ENCODE results near the gene RIOK3.

The RIOK3 gene

GRCh38 chr18:23412351-23412964 lies 40.6 kb upstream of the RIOK3 start:
- H3K9me3 ChIP-seq (ENCODE audit: insufficient read depth, low read length), result no peaks in the 10 kb centered on the region
- H3K9ac ChIP-seq (ENCODE audit: low read length), result no peak overlapping the region
- H3K4me1 ChIP-seq (ENCODE audit: low read length), result peaks cover 7% of the 10 kb centered on the region
- H3K4me3 ChIP-seq (ENCODE audit: low read length), result no peak overlapping the region
- H2AFZ ChIP-seq (ENCODE audit: low read depth, low read length), result no peak overlapping the region
- TF ChIP-seq CTCF (IDR thresholded peaks at IDR 0.05; ENCODE audit: low read depth, low read length) (no peak), EZH2phosphoT487 (IDR thresholded peaks at IDR 0.05; ENCODE audit: low read depth) (no peak)
- H4K20me1 ChIP-seq (ENCODE audit: insufficient read depth, low read length), result no peaks in the 10 kb centered on the region
- H3K36me3 ChIP-seq (replicated peaks; ENCODE audit: low read depth, low read length), result no peaks in the 10 kb centered on the region
- no peak overlapping the region for H3K27ac ChIP-seq (ENCODE audit: low read length)
- H3K79me2 ChIP-seq (ENCODE audit: low read length), result no peaks in the 10 kb centered on the region
- H3K27me3 ChIP-seq (ENCODE audit: low read depth, low read length), result no peaks in the 10 kb centered on the region
- no peak overlapping the region for H3K4me2 ChIP-seq (ENCODE audit: low read length)

GRCh38 chr18:23415515-23415914 lies 37.6 kb upstream of the RIOK3 start:
- no peaks in the 10 kb centered on the region for H3K36me3 ChIP-seq (replicated peaks; ENCODE audit: low read depth, low read length)
- H3K4me3 ChIP-seq (ENCODE audit: low read length), result no peak overlapping the region
- H2AFZ ChIP-seq (ENCODE audit: low read depth, low read length), result no peak overlapping the region
- no peaks in the 10 kb centered on the region for H4K20me1 ChIP-seq (ENCODE audit: insufficient read depth, low read length)
- H3K9me3 ChIP-seq (ENCODE audit: insufficient read depth, low read length), result no peaks in the 10 kb centered on the region
- H3K4me1 ChIP-seq (ENCODE audit: low read length), result peaks cover 7% of the 10 kb centered on the region
- H3K27ac ChIP-seq (ENCODE audit: low read length), result no peak overlapping the region
- no peak overlapping the region for H3K9ac ChIP-seq (ENCODE audit: low read length)
- H3K27me3 ChIP-seq (ENCODE audit: low read depth, low read length), result no peaks in the 10 kb centered on the region
- H3K79me2 ChIP-seq (ENCODE audit: low read length), result no peaks in the 10 kb centered on the region
- no peak overlapping the region for H3K4me2 ChIP-seq (ENCODE audit: low read length)
- TF ChIP-seq EZH2phosphoT487 (IDR thresholded peaks at IDR 0.05; ENCODE audit: low read depth) (no peak), CTCF (IDR thresholded peaks at IDR 0.05; ENCODE audit: low read depth, low read length) (no peak)

DNA sequence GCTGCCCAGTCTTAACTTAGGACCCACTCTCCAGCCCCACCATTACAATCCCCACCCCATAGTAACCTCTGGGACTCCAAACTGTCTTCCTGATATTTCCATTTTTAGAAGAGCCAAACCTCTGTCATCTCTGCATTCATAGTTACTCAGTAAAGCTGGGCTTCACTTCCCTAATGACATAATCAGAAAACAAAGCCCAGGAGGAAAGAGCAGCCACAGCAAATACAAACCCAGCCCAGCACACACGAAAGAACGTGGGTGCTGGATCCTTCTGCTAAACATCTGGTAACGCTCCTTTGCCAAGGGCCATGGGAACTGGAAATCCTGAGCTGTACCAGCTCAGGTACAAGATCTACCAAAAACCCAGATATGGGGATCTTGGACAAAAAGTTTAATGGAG lies 36.8 kb upstream of the RIOK3 start:
- Histone ChIP-seq H3K79me2 (ENCODE audit: low read length) (no peaks in the 10 kb centered on the region), H3K9me3 (ENCODE audit: insufficient read depth, low read length) (no peaks in the 10 kb centered on the region), H3K9ac (ENCODE audit: low read length) (no peak overlapping the region), H3K36me3 (replicated peaks; ENCODE audit: low read depth, low read length) (no peaks in the 10 kb centered on the region), H3K4me2 (ENCODE audit: low read length) (no peak overlapping the region), H3K4me3 (ENCODE audit: low read length) (no peak overlapping the region), H3K4me1 (ENCODE audit: low read length) (peaks cover 7% of the 10 kb centered on the region), H2AFZ (ENCODE audit: low read depth, low read length) (no peak overlapping the region), H3K27me3 (ENCODE audit: low read depth, low read length) (no peaks in the 10 kb centered on the region), H4K20me1 (ENCODE audit: insufficient read depth, low read length) (no peaks in the 10 kb centered on the region), H3K27ac (ENCODE audit: low read length) (no peak overlapping the region)
- no peak for TF ChIP-seq EZH2phosphoT487 (IDR thresholded peaks at IDR 0.05; ENCODE audit: low read depth)

- Histone ChIP-seq H4K20me1 (ENCODE audit: insufficient read depth, low read length) (no peaks in the 10 kb centered on the region), H2AFZ (ENCODE audit: low read depth, low read length) (no peak overlapping the region), H3K9ac (ENCODE audit: low read length) (no peak overlapping the region), H3K4me2 (ENCODE audit: low read length) (no peak overlapping the region), H3K4me1 (ENCODE audit: low read length) (peaks cover 15% of the 10 kb centered on the region), H3K4me3 (ENCODE audit: low read length) (no peak overlapping the region), H3K27me3 (ENCODE audit: low read depth, low read length) (no peaks in the 10 kb centered on the region), H3K9me3 (ENCODE audit: insufficient read depth, low read length) (no peaks in the 10 kb centered on the region), H3K27ac (ENCODE audit: low read length) (no peak overlapping the region), H3K36me3 (replicated peaks; ENCODE audit: low read depth, low read length) (no peaks in the 10 kb centered on the region), H3K79me2 (ENCODE audit: low read length) (no peaks in the 10 kb centered on the region)
- no peak for TF ChIP-seq CTCF (IDR thresholded peaks at IDR 0.05; ENCODE audit: low read depth, low read length)
- TF ChIP-seq EZH2phosphoT487 (IDR thresholded peaks at IDR 0.05; ENCODE audit: low read depth), result no peak
These were observed 31.8 kb upstream of the RIOK3 start for GRCh38 chr18:23421277-23421676.

Data from OCI-LY3 (cell line).